ENCODE results near the gene NSUN4.

Gene NSUN4

DNA sequence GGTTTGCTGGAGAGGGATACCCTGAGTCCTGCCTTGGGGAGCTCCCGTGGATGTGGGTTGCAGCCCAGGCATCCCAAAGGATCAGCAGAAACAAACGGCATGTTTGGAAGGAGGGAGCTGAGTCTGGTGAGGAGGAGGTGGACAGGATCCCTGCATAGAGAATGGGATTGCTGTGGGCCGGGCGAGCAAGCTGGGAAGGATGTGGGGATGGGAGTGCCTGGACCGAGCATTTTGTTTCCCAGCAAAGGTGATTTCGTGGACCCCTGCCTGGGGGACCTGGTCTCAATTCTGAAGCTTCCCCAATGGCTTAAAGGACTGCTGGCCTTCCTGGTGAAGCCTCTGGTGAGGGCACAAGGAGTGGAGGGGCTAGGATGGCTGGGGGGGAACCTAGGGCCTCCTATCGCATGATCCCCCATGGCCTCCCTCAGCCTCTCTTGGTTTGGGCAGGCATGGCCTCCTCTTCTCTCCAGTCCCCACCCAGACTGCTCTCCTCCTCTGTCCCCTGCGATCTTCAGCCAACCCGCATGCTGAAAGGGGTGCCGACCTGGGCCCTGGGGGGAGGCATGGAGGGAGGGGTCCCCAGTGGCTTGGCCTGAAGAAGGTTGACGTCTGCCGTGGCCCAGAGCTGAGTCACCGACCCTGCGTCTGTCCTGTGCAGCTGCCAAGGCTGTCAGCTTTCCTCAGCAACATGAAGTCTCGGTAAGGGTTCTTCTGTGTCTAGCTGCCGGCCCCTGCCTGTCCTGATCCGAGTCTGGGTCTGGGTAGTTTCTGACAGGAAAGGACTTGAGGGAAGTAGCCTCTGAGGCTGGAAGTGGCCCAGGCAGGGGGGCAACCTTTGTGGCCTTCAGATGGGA is 69.8 kb downstream of the NSUN4 start:
- Histone ChIP-seq H3K27me3 (replicated peaks in 2 of 5; ENCODE audit: control insufficient read depth in 4 of 5, insufficient read depth in 5 of 5, low read length in 4 of 5) (no peaks in the 10 kb centered on the region), H3K27ac (ENCODE audit: insufficient read depth in 1 of 2, low read depth in 1 of 2, low read length in 2 of 2, poor library complexity in 1 of 2, severe bottlenecking in 2 of 2) (no peak overlapping the region), H3K4me3 (ENCODE audit: control insufficient read depth in 1 of 7, extremely low read depth in 1 of 7, insufficient read depth in 4 of 7, low read depth in 2 of 7, low read length in 6 of 7) (no peak overlapping the region), H3K4me1 (ENCODE audit: control extremely low read depth in 1 of 4, control insufficient read depth in 4 of 4, insufficient read depth in 4 of 4, low read length in 3 of 4) (peaks cover 0 to 3% (median 0%) of the 10 kb centered on the region in 4 experiments), H3K9me3 (ENCODE audit: control extremely low read depth in 1 of 5, control insufficient read depth in 4 of 5, insufficient read depth in 2 of 5, low read depth in 1 of 5, low read length in 4 of 5) (no peaks in the 10 kb centered on the region), H3K36me3 (ENCODE audit: control insufficient read depth in 4 of 4, insufficient read depth in 4 of 4, low read length in 3 of 4) (peaks cover 0 to 11% (median 3%) of the 10 kb centered on the region in 4 experiments)
- DNase-seq = no peak
- 93% methylated on average over 13 of the region's 17 CpGs for WGBS (ENCODE audit: insufficient coverage)
- CTCF ChIA-PET = interaction anchor here (0.9 to 2.4 kb wide), 9 partner anchors 8 to 118 kb away, joined by 3 to 9 read pairs (median 4); no protein-coding TSS in a partner anchor
- POLR2A ChIA-PET = no interaction called here

DNA sequence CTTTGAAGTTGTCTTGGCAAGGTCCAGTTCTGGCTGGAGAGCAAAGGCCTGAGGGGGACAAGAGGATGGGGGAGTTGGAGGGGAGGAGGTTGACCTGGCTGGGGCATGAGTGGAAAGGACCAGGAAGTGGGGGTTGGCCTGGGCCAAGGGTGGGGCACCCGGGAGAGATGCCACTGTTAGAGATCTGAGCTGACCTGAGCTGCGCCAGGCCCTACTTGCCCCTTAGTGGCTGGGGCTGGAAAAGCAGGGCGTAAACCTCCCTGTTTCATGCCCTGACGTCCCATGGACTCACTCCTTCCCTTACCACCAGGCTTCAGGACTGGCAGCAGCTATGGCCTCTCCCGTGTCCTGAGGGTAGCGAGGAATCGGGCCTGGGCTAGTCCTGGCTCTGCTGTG is 70.4 kb downstream of the NSUN4 start:
- ChIA-PET CTCF (interaction anchor here (0.7 to 1.6 kb wide), 6 partner anchors 9 to 118 kb away, joined by 3 to 8 read pairs (median 3); no protein-coding TSS in a partner anchor), POLR2A (no interaction called here)
- peaks cover 0 to 11% (median 2%) of the 10 kb centered on the region in 4 experiments for H3K36me3 ChIP-seq (ENCODE audit: control insufficient read depth in 4 of 4, insufficient read depth in 4 of 4, low read length in 3 of 4)
- no peak overlapping the region for H3K4me3 ChIP-seq (ENCODE audit: control insufficient read depth in 1 of 7, extremely low read depth in 1 of 7, insufficient read depth in 4 of 7, low read depth in 2 of 7, low read length in 6 of 7)
- no peak overlapping the region for H3K27ac ChIP-seq (ENCODE audit: insufficient read depth in 1 of 2, low read depth in 1 of 2, low read length in 2 of 2, poor library complexity in 1 of 2, severe bottlenecking in 2 of 2)
- no peaks in the 10 kb centered on the region for H3K27me3 ChIP-seq (replicated peaks in 2 of 5; ENCODE audit: control insufficient read depth in 4 of 5, insufficient read depth in 5 of 5, low read length in 4 of 5)
- no peaks in the 10 kb centered on the region for H3K9me3 ChIP-seq (ENCODE audit: control extremely low read depth in 1 of 5, control insufficient read depth in 4 of 5, insufficient read depth in 2 of 5, low read depth in 1 of 5, low read length in 4 of 5)
- 95% methylated on average over 7 of the region's 7 CpGs for WGBS (ENCODE audit: insufficient coverage)
- peaks cover 0 to 3% (median 0%) of the 10 kb centered on the region in 4 experiments for H3K4me1 ChIP-seq (ENCODE audit: control extremely low read depth in 1 of 4, control insufficient read depth in 4 of 4, insufficient read depth in 4 of 4, low read length in 3 of 4)
- DNase-seq = no peak

Measured in common myeloid progenitor, CD34-positive (primary cell).